NB4 (cell line): Measurements from ENCODE around the gene ARL6IP5.

Experiments used
- POLR2A ChIP-seq: IDR thresholded peaks from 2 replicates; pipeline ENCODE4 v1.6.1; 2011; ENCODE audit warnings: mild to moderate bottlenecking; ENCODE audit not compliant: insufficient read length; ENCODE audit errors: extremely low read depth
- TF ChIP-seq, protein P1 (sequence below): IDR thresholded peaks from one replicate; pipeline ENCODE4 v1.5.1; 2012; ENCODE audit warnings: low read depth, low read length

DNA sequence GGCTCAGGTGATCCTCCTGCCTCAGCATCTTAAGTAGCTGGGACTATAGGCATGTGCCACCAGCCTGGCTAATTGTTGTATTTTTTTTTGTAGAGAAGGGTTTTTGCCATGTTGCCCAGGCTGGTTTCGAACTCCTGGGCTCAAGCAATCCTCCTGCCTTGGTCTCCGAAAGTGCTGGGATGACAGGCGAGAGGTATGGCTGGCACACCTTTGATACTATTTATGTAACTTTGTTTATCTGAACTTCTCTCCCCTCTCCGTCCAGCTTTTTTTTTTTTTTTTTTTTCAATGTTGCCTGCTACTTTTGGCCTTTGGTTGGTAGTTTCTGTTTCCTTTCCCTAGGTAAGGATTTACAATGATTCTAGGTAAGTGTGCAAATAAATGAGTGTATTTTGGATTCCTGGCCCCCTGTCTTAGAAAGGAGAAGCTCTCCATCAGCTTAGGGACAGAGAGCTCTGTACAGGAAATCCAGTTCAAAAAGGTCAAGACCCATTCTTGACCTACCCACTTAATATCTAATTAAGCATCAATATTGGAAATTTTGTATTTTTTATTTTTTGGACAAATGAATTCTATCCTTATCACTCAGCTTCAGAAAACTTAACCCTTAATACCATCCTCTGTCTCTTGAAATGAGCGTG lies 6.8 kb downstream of the ARL6IP5 start:
- TF ChIP-seq POLR2A = no peak
- TF ChIP-seq, protein P1, sequence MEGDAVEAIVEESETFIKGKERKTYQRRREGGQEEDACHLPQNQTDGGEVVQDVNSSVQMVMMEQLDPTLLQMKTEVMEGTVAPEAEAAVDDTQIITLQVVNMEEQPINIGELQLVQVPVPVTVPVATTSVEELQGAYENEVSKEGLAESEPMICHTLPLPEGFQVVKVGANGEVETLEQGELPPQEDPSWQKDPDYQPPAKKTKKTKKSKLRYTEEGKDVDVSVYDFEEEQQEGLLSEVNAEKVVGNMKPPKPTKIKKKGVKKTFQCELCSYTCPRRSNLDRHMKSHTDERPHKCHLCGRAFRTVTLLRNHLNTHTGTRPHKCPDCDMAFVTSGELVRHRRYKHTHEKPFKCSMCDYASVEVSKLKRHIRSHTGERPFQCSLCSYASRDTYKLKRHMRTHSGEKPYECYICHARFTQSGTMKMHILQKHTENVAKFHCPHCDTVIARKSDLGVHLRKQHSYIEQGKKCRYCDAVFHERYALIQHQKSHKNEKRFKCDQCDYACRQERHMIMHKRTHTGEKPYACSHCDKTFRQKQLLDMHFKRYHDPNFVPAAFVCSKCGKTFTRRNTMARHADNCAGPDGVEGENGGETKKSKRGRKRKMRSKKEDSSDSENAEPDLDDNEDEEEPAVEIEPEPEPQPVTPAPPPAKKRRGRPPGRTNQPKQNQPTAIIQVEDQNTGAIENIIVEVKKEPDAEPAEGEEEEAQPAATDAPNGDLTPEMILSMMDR = no peak
